Skeletal muscle satellite cell (primary cell): ENCODE data around the gene GJA1. TPM values are rescaled to one million over a fixed set of nuclear protein-coding genes. Genes with fewer than 3 reads are reported as not detected.

Experiments
- H3K27me3 ChIP-seq: 2 replicates; pipeline ENCODE4 v1.7.0; 2013; ENCODE audit warnings: low read length; ENCODE audit not compliant: control insufficient read depth, insufficient read depth
- H3K36me3 ChIP-seq: 2 replicates; pipeline ENCODE4 v1.7.0; 2013; ENCODE audit warnings: mild to moderate bottlenecking, control low read depth, low read length; ENCODE audit not compliant: insufficient read depth
- H3K4me1 ChIP-seq: 2 replicates; pipeline ENCODE4 v1.7.0; 2013; ENCODE audit warnings: low read length; ENCODE audit not compliant: control insufficient read depth, insufficient read depth
- H3K4me2 ChIP-seq: 2 replicates; pipeline ENCODE4 v1.7.0; 2013; ENCODE audit warnings: mild to moderate bottlenecking, low read length
- H3K4me3 ChIP-seq: 2 replicates; pipeline ENCODE4 v1.7.0; 2013; ENCODE audit warnings: low read length
- H3K9ac ChIP-seq: 2 replicates; pipeline ENCODE4 v1.7.0; 2013; ENCODE audit warnings: mild to moderate bottlenecking, low read depth, low read length, moderate library complexity
- H3K9me3 ChIP-seq: replicated peaks from 2 replicates; pipeline ENCODE4 v1.7.0; 2013; ENCODE audit warnings: mild to moderate bottlenecking, control low read depth, low read length
- small RNA-seq: library from RNA; depleted of rRNA; stranded (forward); fragments of <200 nt; gene quantifications from one replicate; pipeline ENCODE3, GENCODE V24; 2012

Gene GJA1

GRCh38 chr6:121498481-121499276, 63.2 kb downstream of the GJA1 start:
- no peak overlapping the region for H3K4me3 ChIP-seq
- no peaks in the 10 kb centered on the region for H3K27me3 ChIP-seq
- peaks cover 8% of the 10 kb centered on the region for H3K4me1 ChIP-seq
- no peaks in the 10 kb centered on the region for H3K36me3 ChIP-seq
- H3K9me3 ChIP-seq = no peaks in the 10 kb centered on the region
- H3K9ac ChIP-seq = no peak overlapping the region
- no peak overlapping the region for H3K4me2 ChIP-seq

Small RNAs within 50 kb of the gene (small RNA-seq; reads per million reads assigned to genes)
- not detected for gene RNU4-35P
